K562 (cell line): Measurements from ENCODE around the gene HLA-DMB. TPM values are rescaled to one million over a fixed set of nuclear protein-coding genes. Genes with fewer than 3 reads are reported as not detected.

Source experiments
- CTBP1 ChIP-seq: fragments of 450-650 bp; IDR thresholded peaks from 2 replicates; pipeline ENCODE4 v1.6.1; 2016; ENCODE audit warnings: borderline replicate concordance
- DIDO1 ChIP-seq: fragments of 450-650 bp; IDR thresholded peaks from 2 replicates; pipeline ENCODE4 v1.6.1; 2016; ENCODE audit warnings: low read depth, missing biosample characterization, missing genetic modification characterization
- HMG20A ChIP-seq: fragments of 450-650 bp; formaldehyde crosslinking; conservative IDR thresholded peaks from 2 replicates; pipeline ENCODE4 v1.4.0; 2020; ENCODE audit warnings: mild to moderate bottlenecking, mixed read lengths
- HNRNPH1 ChIP-seq: fragments of 200-400 bp; formaldehyde crosslinking; optimal IDR thresholded peaks from 2 replicates; pipeline ENCODE3; 2017; ENCODE audit warnings: low read depth, mild to moderate bottlenecking, low read length, moderate library complexity
- KHSRP ChIP-seq: fragments of 450-650 bp; IDR thresholded peaks from 2 replicates; pipeline ENCODE4 v1.6.1; 2017
- MTF1 ChIP-seq: fragments of 250-450 bp; sonication (Bioruptor Pico); IDR thresholded peaks from 2 replicates; pipeline ENCODE4 v1.9.0; 2021; ENCODE audit warnings: moderate library complexity, mild to moderate bottlenecking, inconsistent platforms, borderline replicate concordance
- NFIX ChIP-seq: fragments of 250-450 bp; sonication (Bioruptor Pico); IDR thresholded peaks from 2 replicates; pipeline ENCODE4 v1.4.0; 2020; ENCODE audit warnings: low read depth, mild to moderate bottlenecking, moderate library complexity
- PKNOX1 ChIP-seq: fragments of 450-650 bp; IDR thresholded peaks from 2 replicates; pipeline ENCODE4 v1.6.1; 2016
- POLR2B ChIP-seq: fragments of 450-650 bp; IDR thresholded peaks from 2 replicates; pipeline ENCODE4 v1.6.1; 2018; ENCODE audit warnings: low read depth; ENCODE audit not compliant: partially characterized antibody
- POLR2G ChIP-seq: fragments of 200-400 bp; formaldehyde crosslinking; IDR thresholded peaks from 2 replicates; pipeline ENCODE4 v1.6.1; 2017; ENCODE audit warnings: low read depth, mild to moderate bottlenecking, antibody characterized with exemption, low read length, moderate library complexity
- RBM39 ChIP-seq: fragments of 200-400 bp; formaldehyde crosslinking; optimal IDR thresholded peaks from 2 replicates; pipeline ENCODE3; 2018; ENCODE audit warnings: low read depth, low read length
- SLC30A9 ChIP-seq: fragments of 250-450 bp; sonication (Bioruptor Pico); IDR thresholded peaks from 2 replicates; pipeline ENCODE4 v1.8.0; 2022; ENCODE audit warnings: mild to moderate bottlenecking, moderate library complexity
- SRF ChIP-seq, 2 experiments: fragments of 250-450, 450-650 bp in 1 of 2; sonication (Bioruptor Pico) in 1 of 2; sonication (generic) in 1 of 2; formaldehyde crosslinking; IDR thresholded peaks; 2 replicates each; pipeline versions ENCODE4 v1.5.0 to v1.5.1; 2020 to 2022; ENCODE audit warnings: mild to moderate bottlenecking in 1 of 2, missing genetic modification reagents in 1 of 2
- STAT5A ChIP-seq: IDR thresholded peaks from 2 replicates; pipeline ENCODE4 v1.6.1; 2012; ENCODE audit warnings: low read length, inconsistent platforms, borderline replicate concordance
- ZBTB2 ChIP-seq: fragments of 450-650 bp; IDR thresholded peaks from 2 replicates; pipeline ENCODE4 v1.6.1; 2016; ENCODE audit warnings: antibody characterized with exemption
- ZNF217 ChIP-seq: sonication (generic); formaldehyde crosslinking; IDR thresholded peaks from 2 replicates; pipeline ENCODE4 v1.8.0; 2022; ENCODE audit warnings: mild to moderate bottlenecking, missing genetic modification reagents
- ZNF324 ChIP-seq: fragments of 250-450 bp; sonication (Bioruptor Pico); IDR thresholded peaks from 2 replicates; pipeline ENCODE4 v1.4.0; 2020; ENCODE audit warnings: mild to moderate bottlenecking
- ZNF395 ChIP-seq: fragments of 200-800 bp; sonication (Bioruptor generic); IDR thresholded peaks from 2 replicates; pipeline ENCODE4 v1.6.1; 2017; ENCODE audit warnings: missing genetic modification characterization, missing compliant biosample characterization
- ZNF436 ChIP-seq: fragments of 250-450, 450-650 bp; sonication (Bioruptor Pico); formaldehyde crosslinking; IDR thresholded peaks from 2 replicates; pipeline ENCODE4 v1.7.0; 2020; ENCODE audit warnings: mild to moderate bottlenecking
- polyA plus RNA-seq, 8 experiments: library from polyadenylated mRNA; depleted of rRNA in 4 of 8; stranded (reverse) in 5 of 8; unstranded in 3 of 8; fragments of >200 nt; fragmentation: Nextera tagmentation in 2 of 8; fragmentation: Illumina TruSeq in 1 of 8; extraction: Ambion mirVana in 2 of 8; extraction: Trizol in 1 of 8; gene quantifications; 2 replicates each; pipeline versions ENCODE4 v1.2.1 to v1.2.3, GENCODE V29; 2011 to 2014; ENCODE audit warnings: inconsistent platforms in 1 of 8, missing spikeins in 1 of 8
- total RNA-seq, 7 experiments: library from RNA; depleted of rRNA in 6 of 7; stranded (reverse); fragments of >200 nt in 6 of 7; fragmentation: Illumina TruSeq in 2 of 7; extraction: Trizol in 2 of 7; gene quantifications; 2 replicates each; pipeline versions ENCODE4 v1.2.1 to v1.2.3, GENCODE V29; 2011 to 2021; ENCODE audit warnings: low replicate concordance in 1 of 7
- TF ChIP-seq, protein P1 (sequence below): fragments of 450-650 bp; formaldehyde crosslinking; conservative IDR thresholded peaks from 2 replicates; pipeline ENCODE4 v1.4.0; 2022; ENCODE audit warnings: mild to moderate bottlenecking, missing genetic modification characterization
- TF ChIP-seq, protein P2 (sequence below): fragments of 450-650 bp; formaldehyde crosslinking; IDR thresholded peaks from 2 replicates; pipeline ENCODE4 v1.4.0; 2022; ENCODE audit warnings: missing genetic modification characterization
- TF ChIP-seq, protein P3 (sequence below), 3 experiments: IDR thresholded peaks in 2 of 3; conservative IDR thresholded peaks in 1 of 3; 2 replicates each; pipeline ENCODE4 v1.5.1; 2011 to 2012; ENCODE audit warnings: low read length in 3 of 3, mild to moderate bottlenecking in 3 of 3, control low read depth in 2 of 3, improper control_type of control experiment in 1 of 3, inconsistent platforms in 1 of 3, low read depth in 1 of 3, mixed read lengths in 1 of 3, moderate library complexity in 1 of 3; ENCODE audit not compliant: insufficient read depth in 2 of 3

Gene HLA-DMB
- total and polyA plus RNA-seq, 9 of the 15 experiments (the other 6 are each of a cell fraction or from before 2014, with no cell fraction given) = 0.38 TPM; not detected in 8

GRCh38 chr6:32971242-32971580 is 30.4 kb upstream of the HLA-DMB start (continued):
- TF ChIP-seq MTF1 (CRISPR knock-in tag) (no peak), KHSRP (no peak), POLR2G (no peak), HMG20A (CRISPR knock-in tag) (no peak), RBM39 (no peak), CTBP1 (no peak), ZNF324 (CRISPR knock-in tag) (0 out of 2 replicates have a peak, but pooled peaks have one; percentile 24), ZNF395 (CRISPR knock-in tag) (no peak), ZNF436 (no peak; the same call in 1 of the 2 replicates), SRF (CRISPR knock-in tag; IDR thresholded peaks at IDR 0.05) (no peak), SLC30A9 (no peak), NFIX (CRISPR knock-in tag) (no peak), PKNOX1 (no peak), HNRNPH1 (no peak), DIDO1 (tag) (no peak), ZNF217 (CRISPR knock-in tag) (no peak), POLR2B (peak; percentile 15), STAT5A (peak; percentile 13; the same call in 1 of the 2 replicates), ZBTB2 (no peak)
- TF ChIP-seq, protein P1, sequence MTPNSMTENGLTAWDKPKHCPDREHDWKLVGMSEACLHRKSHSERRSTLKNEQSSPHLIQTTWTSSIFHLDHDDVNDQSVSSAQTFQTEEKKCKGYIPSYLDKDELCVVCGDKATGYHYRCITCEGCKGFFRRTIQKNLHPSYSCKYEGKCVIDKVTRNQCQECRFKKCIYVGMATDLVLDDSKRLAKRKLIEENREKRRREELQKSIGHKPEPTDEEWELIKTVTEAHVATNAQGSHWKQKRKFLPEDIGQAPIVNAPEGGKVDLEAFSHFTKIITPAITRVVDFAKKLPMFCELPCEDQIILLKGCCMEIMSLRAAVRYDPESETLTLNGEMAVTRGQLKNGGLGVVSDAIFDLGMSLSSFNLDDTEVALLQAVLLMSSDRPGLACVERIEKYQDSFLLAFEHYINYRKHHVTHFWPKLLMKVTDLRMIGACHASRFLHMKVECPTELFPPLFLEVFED = peak; percentile 1
- TF ChIP-seq, protein P2, sequence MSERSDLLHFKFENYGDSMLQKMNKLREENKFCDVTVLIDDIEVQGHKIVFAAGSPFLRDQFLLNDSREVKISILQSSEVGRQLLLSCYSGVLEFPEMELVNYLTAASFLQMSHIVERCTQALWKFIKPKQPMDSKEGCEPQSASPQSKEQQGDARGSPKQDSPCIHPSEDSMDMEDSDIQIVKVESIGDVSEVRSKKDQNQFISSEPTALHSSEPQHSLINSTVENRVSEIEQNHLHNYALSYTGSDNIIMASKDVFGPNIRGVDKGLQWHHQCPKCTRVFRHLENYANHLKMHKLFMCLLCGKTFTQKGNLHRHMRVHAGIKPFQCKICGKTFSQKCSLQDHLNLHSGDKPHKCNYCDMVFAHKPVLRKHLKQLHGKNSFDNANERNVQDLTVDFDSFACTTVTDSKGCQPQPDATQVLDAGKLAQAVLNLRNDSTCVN (CRISPR knock-in tag) = no peak
- TF ChIP-seq, protein P3, sequence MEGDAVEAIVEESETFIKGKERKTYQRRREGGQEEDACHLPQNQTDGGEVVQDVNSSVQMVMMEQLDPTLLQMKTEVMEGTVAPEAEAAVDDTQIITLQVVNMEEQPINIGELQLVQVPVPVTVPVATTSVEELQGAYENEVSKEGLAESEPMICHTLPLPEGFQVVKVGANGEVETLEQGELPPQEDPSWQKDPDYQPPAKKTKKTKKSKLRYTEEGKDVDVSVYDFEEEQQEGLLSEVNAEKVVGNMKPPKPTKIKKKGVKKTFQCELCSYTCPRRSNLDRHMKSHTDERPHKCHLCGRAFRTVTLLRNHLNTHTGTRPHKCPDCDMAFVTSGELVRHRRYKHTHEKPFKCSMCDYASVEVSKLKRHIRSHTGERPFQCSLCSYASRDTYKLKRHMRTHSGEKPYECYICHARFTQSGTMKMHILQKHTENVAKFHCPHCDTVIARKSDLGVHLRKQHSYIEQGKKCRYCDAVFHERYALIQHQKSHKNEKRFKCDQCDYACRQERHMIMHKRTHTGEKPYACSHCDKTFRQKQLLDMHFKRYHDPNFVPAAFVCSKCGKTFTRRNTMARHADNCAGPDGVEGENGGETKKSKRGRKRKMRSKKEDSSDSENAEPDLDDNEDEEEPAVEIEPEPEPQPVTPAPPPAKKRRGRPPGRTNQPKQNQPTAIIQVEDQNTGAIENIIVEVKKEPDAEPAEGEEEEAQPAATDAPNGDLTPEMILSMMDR (IDR thresholded peaks at IDR 0.05 in 2 of 3, conservative IDR thresholded peaks at IDR 0.05 in 1 of 3; ENCODE audit: insufficient read depth in 2 of 3, low read depth in 1 of 3, low read length in 3 of 3) = no peak
